OCI-LY1 (cell line): Measurements from ENCODE around the gene LTF.

ENCODE experiments used
- H2AFZ ChIP-seq: fragments of 200-600 bp; sonication (generic), shearing (Covaris generic); 2 replicates; pipeline ENCODE4 v1.6.0; 2014; ENCODE audit warnings: antibody characterized with exemption, mild to moderate bottlenecking, low read length
- H3F3A ChIP-seq: fragments of 200-600 bp; sonication (generic), shearing (Covaris generic); 2 replicates; pipeline ENCODE4 v1.6.0; 2014; ENCODE audit warnings: mild to moderate bottlenecking, antibody characterized with exemption, low read length, moderate library complexity; ENCODE audit not compliant: insufficient read depth
- H3K27ac ChIP-seq: fragments of 200-600 bp; sonication (generic); 2 replicates; pipeline ENCODE4 v1.5.1; 2014; ENCODE audit warnings: low read length, mixed run types, mild to moderate bottlenecking, low read depth; ENCODE audit not compliant: poor library complexity, severe bottlenecking
- H3K27me3 ChIP-seq: fragments of 200-600 bp; sonication (generic); 2 replicates; pipeline ENCODE4 v1.6.0; 2014; ENCODE audit warnings: antibody characterized with exemption, mild to moderate bottlenecking, low read length, moderate library complexity; ENCODE audit not compliant: insufficient read depth
- H3K36me3 ChIP-seq: fragments of 200-600 bp; sonication (generic); 2 replicates; pipeline ENCODE4 v1.6.1; 2014; ENCODE audit warnings: mild to moderate bottlenecking, antibody characterized with exemption, low read length, moderate library complexity, mixed read lengths; ENCODE audit not compliant: insufficient read depth
- H3K4me1 ChIP-seq: fragments of 200-600 bp; sonication (generic); 2 replicates; pipeline ENCODE4 v1.5.1; 2014; ENCODE audit warnings: mild to moderate bottlenecking, low read length, moderate library complexity; ENCODE audit not compliant: insufficient read depth, severe bottlenecking
- H3K4me2 ChIP-seq: fragments of 200-600 bp; sonication (generic), shearing (Covaris generic); 2 replicates; pipeline ENCODE4 v1.6.1; 2014; ENCODE audit warnings: low read length
- H3K4me3 ChIP-seq: fragments of 200-600 bp; sonication (generic); 2 replicates; pipeline ENCODE4 v1.5.1; 2014; ENCODE audit warnings: low read length, low read depth, mild to moderate bottlenecking, mixed read lengths; ENCODE audit not compliant: poor library complexity, severe bottlenecking
- H3K79me2 ChIP-seq: fragments of 200-600 bp; shearing (Covaris generic); 2 replicates; pipeline ENCODE4 v1.6.1; 2016; ENCODE audit warnings: mixed run types, low read length, mixed read lengths; ENCODE audit not compliant: insufficient read depth
- H3K9ac ChIP-seq: fragments of 200-600 bp; sonication (generic), shearing (Covaris generic); 2 replicates; pipeline ENCODE4 v1.6.1; 2014; ENCODE audit warnings: mild to moderate bottlenecking, low read length, mixed read lengths
- H3K9me2 ChIP-seq: fragments of 200-600 bp; sonication (generic), shearing (Covaris generic); 2 replicates; pipeline ENCODE4 v1.6.1; 2014; ENCODE audit warnings: low read depth, mild to moderate bottlenecking, low read length, mixed read lengths
- H3K9me3 ChIP-seq: fragments of 200-600 bp; shearing (Covaris generic); 2 replicates; pipeline ENCODE4 v1.6.1; 2014; ENCODE audit warnings: low read length, mixed read lengths
- H4K20me1 ChIP-seq: fragments of 200-600 bp; sonication (generic), shearing (Covaris generic); 2 replicates; pipeline ENCODE4 v1.6.0; 2016; ENCODE audit warnings: mild to moderate bottlenecking, low read length; ENCODE audit not compliant: insufficient read depth
- EZH2 ChIP-seq: fragments of 200-600 bp; sonication (generic), shearing (Covaris generic); IDR thresholded peaks from 2 replicates; pipeline ENCODE4 v1.8.0; 2017; ENCODE audit warnings: borderline replicate concordance, mixed run types, mild to moderate bottlenecking, antibody characterized with exemption, low read length, moderate library complexity, mixed read lengths
- TF ChIP-seq, protein P1 (sequence below): fragments of 200-600 bp; sonication (generic), shearing (Covaris generic); IDR thresholded peaks from 2 replicates; pipeline ENCODE4 v1.5.1; 2017; ENCODE audit warnings: mild to moderate bottlenecking, antibody characterized with exemption, low read length, moderate library complexity, mixed read lengths

The LTF gene

DNA sequence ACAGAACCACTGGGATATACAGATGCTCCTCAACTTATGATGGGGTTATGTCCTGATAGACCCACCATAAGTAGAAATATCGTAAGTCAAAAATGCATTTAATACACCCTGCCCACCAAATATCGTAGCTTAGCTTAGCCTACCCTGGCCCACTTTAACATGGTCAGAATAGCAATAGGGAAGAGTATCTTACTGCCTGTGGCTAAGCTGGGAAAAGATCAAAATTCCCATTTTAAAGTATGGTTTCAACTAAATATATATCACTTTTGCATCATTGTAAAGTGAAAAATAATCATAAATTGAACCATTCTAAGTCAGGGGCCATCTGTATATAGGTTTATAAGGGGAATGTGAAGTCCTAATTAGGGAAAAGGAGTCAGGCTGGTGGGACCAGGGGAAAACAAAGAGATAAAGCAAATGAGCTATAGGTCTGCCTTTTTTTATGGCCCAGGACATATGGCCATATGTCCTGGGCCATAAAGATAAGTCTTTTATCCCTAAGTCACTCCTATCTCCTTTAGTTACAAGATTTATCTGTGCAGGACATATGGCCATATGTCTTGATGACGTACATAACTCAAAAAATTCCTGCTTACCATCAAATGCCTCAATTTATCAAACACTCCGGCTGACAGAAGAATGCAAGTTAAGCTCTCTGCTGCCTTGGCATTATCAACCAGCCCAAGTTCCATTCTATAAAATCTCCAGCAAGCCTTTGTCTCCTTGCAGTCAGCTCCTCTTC, 44.3 kb upstream of the LTF start:
- H2AFZ ChIP-seq = no peak overlapping the region
- no peaks in the 10 kb centered on the region for H3F3A ChIP-seq
- no peak for TF ChIP-seq EZH2
- TF ChIP-seq, protein P1, sequence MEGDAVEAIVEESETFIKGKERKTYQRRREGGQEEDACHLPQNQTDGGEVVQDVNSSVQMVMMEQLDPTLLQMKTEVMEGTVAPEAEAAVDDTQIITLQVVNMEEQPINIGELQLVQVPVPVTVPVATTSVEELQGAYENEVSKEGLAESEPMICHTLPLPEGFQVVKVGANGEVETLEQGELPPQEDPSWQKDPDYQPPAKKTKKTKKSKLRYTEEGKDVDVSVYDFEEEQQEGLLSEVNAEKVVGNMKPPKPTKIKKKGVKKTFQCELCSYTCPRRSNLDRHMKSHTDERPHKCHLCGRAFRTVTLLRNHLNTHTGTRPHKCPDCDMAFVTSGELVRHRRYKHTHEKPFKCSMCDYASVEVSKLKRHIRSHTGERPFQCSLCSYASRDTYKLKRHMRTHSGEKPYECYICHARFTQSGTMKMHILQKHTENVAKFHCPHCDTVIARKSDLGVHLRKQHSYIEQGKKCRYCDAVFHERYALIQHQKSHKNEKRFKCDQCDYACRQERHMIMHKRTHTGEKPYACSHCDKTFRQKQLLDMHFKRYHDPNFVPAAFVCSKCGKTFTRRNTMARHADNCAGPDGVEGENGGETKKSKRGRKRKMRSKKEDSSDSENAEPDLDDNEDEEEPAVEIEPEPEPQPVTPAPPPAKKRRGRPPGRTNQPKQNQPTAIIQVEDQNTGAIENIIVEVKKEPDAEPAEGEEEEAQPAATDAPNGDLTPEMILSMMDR = no peak
- no peaks in the 10 kb centered on the region for H3K79me2 ChIP-seq
- H3K4me1 ChIP-seq = no peaks in the 10 kb centered on the region
- no peak overlapping the region for H3K27ac ChIP-seq
- H3K4me2 ChIP-seq = no peak overlapping the region
- no peaks in the 10 kb centered on the region for H3K9me3 ChIP-seq
- no peaks in the 10 kb centered on the region for H3K27me3 ChIP-seq
- no peaks in the 10 kb centered on the region for H4K20me1 ChIP-seq
- H3K4me3 ChIP-seq = no peak overlapping the region
- no peaks in the 10 kb centered on the region for H3K9me2 ChIP-seq
- H3K9ac ChIP-seq = no peak overlapping the region
- H3K36me3 ChIP-seq = no peaks in the 10 kb centered on the region

DNA sequence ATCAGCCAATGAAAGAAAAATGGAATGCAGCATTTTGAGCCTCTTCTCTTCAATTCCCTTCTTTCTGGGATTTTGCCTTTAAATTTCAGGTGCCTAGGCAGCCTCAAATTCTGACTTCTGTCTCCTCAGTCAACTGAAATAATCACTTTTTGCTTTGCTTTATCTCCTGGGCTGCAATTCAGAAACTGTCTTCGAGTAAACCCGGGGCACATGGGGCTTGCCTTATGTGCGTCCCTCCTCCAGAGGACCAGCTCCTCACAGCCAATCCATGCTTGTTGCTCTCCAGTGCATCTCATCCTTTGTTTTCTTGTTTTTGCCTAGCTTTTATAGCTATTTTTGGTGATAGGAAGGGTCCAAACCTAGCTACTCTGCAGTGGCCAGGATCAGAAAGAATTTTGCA, 41.8 kb upstream of the LTF start:
- Histone ChIP-seq H3K4me3 (no peak overlapping the region), H3F3A (no peaks in the 10 kb centered on the region), H3K36me3 (no peaks in the 10 kb centered on the region), H3K4me2 (no peak overlapping the region), H2AFZ (no peak overlapping the region), H3K9me2 (no peaks in the 10 kb centered on the region), H3K79me2 (no peaks in the 10 kb centered on the region), H3K9ac (no peak overlapping the region), H3K4me1 (no peaks in the 10 kb centered on the region), H3K27ac (no peak overlapping the region), H3K9me3 (no peaks in the 10 kb centered on the region), H3K27me3 (no peaks in the 10 kb centered on the region), H4K20me1 (no peaks in the 10 kb centered on the region)
- TF ChIP-seq, protein P1 = no peak
- no peak for TF ChIP-seq EZH2

DNA sequence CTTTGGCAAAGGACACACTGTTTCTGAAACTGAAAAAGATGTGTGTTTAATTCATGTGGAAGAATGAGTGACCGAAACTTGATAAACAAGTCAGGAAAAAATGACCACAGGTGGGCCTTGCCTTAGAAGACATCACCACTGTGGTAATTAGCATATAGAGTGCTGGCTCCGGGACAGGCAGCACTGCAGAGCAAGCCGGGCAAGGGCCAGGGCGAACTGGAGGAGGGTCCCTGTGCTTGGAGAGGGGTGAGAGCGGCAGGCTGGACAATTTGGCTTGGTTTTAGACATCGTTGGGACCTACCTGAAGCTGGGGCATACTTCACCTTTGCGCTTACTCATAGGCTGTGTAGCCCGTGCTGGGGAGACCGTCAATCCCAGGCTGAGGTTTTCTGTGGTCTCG, 41.2 kb upstream of the LTF start:
- no peaks in the 10 kb centered on the region for H3K9me2 ChIP-seq
- TF ChIP-seq, protein P1 = no peak
- no peak for TF ChIP-seq EZH2
- no peaks in the 10 kb centered on the region for H3K79me2 ChIP-seq
- H3K4me2 ChIP-seq = no peak overlapping the region
- no peaks in the 10 kb centered on the region for H3F3A ChIP-seq
- no peak overlapping the region for H3K4me3 ChIP-seq
- H2AFZ ChIP-seq = no peak overlapping the region
- no peaks in the 10 kb centered on the region for H3K4me1 ChIP-seq
- no peak overlapping the region for H3K9ac ChIP-seq
- no peaks in the 10 kb centered on the region for H3K9me3 ChIP-seq
- H3K27ac ChIP-seq = no peak overlapping the region
- H3K27me3 ChIP-seq = no peaks in the 10 kb centered on the region
- no peaks in the 10 kb centered on the region for H3K36me3 ChIP-seq
- H4K20me1 ChIP-seq = no peaks in the 10 kb centered on the region
